T-helper 1 cell (primary cell): ENCODE results near the gene TYW3.

Source experiments
- DNase-seq, 5 donors: peaks; one replicate each; pipeline ENCODE4 v3.0.0-alpha.2; 2012 to 2020

TYW3 gene

DNA sequence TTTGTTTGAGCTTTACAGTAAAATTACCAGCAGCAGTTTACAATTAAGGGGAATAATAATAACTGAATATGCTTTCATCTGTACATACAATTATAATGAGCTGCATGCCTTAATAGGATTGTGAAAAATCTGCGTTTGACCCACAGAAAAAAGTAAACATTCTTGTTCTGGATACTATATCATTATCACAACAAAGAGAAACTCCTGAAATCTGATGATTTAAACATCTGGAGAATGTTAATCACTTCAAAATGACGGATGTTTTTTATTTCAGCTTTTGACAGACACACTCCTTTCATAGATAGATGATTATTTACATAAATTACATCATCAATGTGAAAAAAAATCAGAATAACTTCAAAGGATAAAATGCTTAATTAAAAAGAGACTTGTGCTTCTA is 58.5 kb downstream of the TYW3 start:
- no peak for DNase-seq

- DNase-seq, result no peak
Observed at GRCh38 chr1:74799119-74799657, 66.2 kb downstream of the TYW3 start.

DNA sequence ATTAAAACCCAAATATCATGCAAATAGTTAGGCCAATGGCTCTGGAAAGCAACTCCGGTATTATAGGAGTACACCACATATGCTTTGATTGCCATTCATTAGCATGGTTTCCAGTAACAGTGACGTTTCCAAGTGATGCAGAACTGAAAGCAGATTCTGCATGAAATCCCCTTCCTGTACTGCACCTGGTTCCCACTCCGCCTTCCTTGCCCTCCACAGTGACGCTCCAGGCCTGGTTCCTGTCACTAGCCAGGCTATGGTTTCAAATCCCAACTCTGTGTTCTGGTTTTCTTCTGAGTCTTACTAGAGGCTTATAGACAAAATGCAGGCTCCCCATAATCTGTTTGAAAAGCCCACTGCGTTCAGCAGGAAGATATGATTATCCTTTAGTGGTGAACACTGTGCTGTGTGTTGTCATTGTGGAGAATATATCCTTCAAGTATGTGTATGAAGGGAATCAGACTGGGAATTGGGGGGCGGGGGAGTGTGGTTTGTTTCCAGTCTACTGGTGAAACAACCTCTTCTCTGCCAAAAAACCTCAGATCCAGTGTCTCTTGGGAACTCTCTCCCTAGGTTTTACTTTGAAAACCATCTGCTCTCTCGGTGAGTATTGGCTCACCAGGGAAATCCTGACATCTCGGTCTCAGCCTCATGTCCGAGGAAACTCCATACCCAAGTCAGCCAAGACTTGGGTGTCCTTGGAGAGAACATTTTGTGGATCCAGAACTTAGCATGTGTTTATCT is 78.7 kb downstream of the TYW3 start:
- no peak for DNase-seq

DNA sequence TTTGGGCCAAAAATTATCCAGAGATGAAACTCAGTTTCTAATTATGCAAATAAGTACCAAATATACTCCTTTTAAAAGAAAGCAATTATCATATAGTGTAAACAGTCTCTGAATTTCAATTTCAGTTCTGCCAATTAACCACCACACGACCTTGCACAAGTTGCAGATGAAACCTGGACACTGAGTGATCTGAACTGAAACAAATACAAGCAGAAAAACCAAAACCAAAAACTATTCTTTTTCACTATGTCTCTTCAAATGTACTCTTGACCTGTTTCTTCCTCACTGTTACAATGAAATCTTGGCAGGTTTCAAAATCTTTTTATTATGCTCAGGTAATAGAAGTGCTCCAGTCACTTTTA is 79.2 kb downstream of the TYW3 start:
- no peak for DNase-seq
